Panc1 (cell line): Measurements from ENCODE around the gene ARHGEF28.

Source experiments
- CTCF ChIP-seq: fragments of 450-650 bp; IDR thresholded peaks from 2 replicates; pipeline ENCODE4 v1.5.1; 2017; ENCODE audit warnings: mild to moderate bottlenecking
- POLR2AphosphoS5 ChIP-seq: IDR thresholded peaks from 2 replicates; pipeline ENCODE4 v1.6.1; 2012; ENCODE audit warnings: mild to moderate bottlenecking, low read depth, low read length, moderate library complexity
- REST ChIP-seq, 2 experiments: IDR thresholded peaks; 2 replicates each; pipeline ENCODE4 v1.6.1; 2011 to 2012; ENCODE audit warnings: low read depth in 2 of 2, control low read depth in 1 of 2, low read length in 1 of 2, mild to moderate bottlenecking in 1 of 2, moderate library complexity in 1 of 2; ENCODE audit not compliant: insufficient read depth in 1 of 2
- SIN3A ChIP-seq: IDR thresholded peaks from 2 replicates; pipeline ENCODE4 v1.6.1; 2012; ENCODE audit warnings: low read depth, mild to moderate bottlenecking, low read length, moderate library complexity, borderline replicate concordance; ENCODE audit not compliant: insufficient read depth
- TCF7L2 ChIP-seq: IDR thresholded peaks from 2 replicates; pipeline ENCODE4 v1.6.1; 2011; ENCODE audit warnings: mild to moderate bottlenecking, low read depth, low read length, inconsistent platforms

- TF ChIP-seq CTCF, result no peak
- TF ChIP-seq TCF7L2, result no peak
- TF ChIP-seq REST (IDR thresholded peaks at IDR 0.05; ENCODE audit: insufficient read depth in 1 of 2, low read depth in 2 of 2, low read length in 1 of 2), result no peak
- no peak for TF ChIP-seq POLR2AphosphoS5
- no peak for TF ChIP-seq SIN3A
These were observed 274.6 kb downstream of the ARHGEF28 start for GRCh38 chr5:73900566-73900965.
